Kidney tubule cell (primary cell): ENCODE measurements around the gene PHF21A.

Experiments
- DNase-seq: peaks from one replicate; pipeline ENCODE4 v3.0.0-alpha.2; 2018; ENCODE audit warnings: low spot score

The PHF21A gene

GRCh38 chr11:46075168-46075567 lies 46.1 kb downstream of the PHF21A start:
- peak; percentile 7 for DNase-seq

- DNase-seq, result no peak
These were observed 47.6 kb downstream of the PHF21A start for GRCh38 chr11:46073632-46074031.

DNA sequence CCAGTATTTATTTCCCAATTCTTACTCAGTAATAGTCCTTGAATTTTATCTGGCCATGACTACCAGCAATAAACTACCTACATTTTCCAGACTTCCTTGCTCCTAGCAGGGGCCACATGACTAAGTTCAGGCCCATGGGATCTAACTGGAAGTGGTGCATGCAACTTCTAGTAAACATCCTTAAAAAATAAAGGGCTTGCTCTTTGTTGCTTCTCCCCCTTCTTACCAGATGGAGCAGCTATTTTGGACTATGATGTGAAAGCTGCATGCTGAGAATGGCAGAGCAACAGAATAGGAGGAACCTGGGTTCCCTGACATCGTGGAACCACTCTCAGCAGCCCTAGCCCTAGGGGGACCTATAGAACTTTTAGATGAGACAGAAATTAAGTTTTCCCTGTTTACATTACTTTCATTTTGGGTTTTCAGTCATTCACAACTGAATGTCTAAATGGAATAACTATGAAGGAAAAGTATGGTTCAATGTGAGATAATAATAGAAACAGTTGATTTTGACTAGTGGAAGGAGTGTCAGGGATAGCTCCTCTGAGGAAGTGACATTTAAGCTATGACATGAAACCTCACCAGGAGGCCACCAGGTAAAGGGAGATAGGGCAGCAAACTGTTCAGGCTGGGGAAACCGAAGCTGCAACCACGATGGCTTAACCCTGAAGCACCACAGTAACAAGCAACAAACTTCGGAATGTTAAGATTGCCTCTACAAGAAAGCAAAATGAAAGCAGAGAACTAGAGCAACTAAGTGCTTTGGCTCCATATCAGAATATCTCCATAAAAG lies 48.9 kb downstream of the PHF21A start:
- DNase-seq, result no peak

GRCh38 chr11:46071091-46071490 lies 50.2 kb downstream of the PHF21A start:
- no peak for DNase-seq

- no peak for DNase-seq
These were observed 51.7 kb downstream of the PHF21A start for GRCh38 chr11:46069595-46069994.

GRCh38 chr11:46066335-46066734 lies 54.9 kb downstream of the PHF21A start:
- DNase-seq, result peak; percentile 76

- DNase-seq, result no peak
These were observed 55.6 kb downstream of the PHF21A start for GRCh38 chr11:46065681-46066080.

DNA sequence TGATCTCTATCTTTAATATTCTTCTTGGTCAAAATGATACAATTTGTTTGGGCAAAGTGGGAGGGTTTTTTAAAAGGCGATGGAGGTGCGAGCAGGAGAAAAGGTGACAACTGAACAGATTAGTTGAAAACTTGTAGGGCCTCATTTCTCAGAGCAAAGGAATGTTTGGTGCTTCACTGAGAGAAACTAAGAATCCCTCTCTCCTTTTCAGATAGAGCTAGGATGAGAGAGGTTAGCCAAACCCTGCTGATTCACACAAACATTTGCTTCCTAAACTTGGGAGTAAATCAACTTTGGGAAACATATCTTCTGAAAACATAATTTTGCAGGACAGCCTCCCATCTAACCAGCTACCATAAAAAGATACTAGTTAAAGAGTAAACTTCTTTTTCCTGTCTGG lies 57.0 kb downstream of the PHF21A start:
- DNase-seq, result peak; percentile 10

DNA sequence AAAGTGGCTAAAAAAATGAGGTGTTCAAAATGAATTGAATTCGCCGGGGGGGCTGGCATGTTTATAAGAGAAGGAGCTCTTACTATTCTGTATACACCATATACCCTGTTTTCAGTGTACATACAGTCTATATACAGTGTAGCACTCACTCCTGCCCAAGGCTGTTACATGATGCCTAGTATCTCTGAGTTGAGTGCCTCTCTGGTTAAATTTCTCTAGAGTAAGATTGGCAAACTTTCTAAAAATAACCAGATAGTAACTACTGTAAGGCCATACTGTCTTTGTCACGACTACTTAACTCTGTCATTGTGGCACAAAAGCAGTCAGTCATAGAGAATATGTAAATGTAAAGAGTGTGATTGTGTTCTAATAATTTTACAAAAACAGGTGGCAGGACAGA lies 58.1 kb downstream of the PHF21A start:
- DNase-seq, result no peak

GRCh38 chr11:46060013-46060412 lies 61.2 kb downstream of the PHF21A start:
- no peak for DNase-seq

DNA sequence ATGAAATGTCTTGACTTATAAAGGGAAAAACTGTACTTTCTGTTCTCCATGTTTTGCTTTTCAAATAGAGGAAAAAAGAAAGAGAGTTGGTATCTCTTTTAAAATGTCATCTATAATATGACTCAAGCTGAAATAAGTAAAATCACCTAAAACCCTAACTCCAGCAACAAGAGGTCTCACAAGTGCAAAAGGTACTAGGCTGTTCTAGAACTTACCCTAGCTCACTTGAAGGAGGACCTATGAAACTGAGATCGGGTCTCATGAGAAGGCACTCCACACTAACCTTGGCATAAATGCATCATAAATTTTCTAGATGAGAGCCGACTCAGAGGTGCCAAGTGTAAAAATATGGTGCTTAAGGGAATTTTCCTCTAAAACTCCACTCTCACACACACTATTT lies 63.8 kb downstream of the PHF21A start:
- no peak for DNase-seq

GRCh38 chr11:46055371-46055770 lies 65.9 kb downstream of the PHF21A start:
- peak; percentile 15 for DNase-seq

GRCh38 chr11:46051102-46051501 lies 70.2 kb downstream of the PHF21A start:
- DNase-seq, result no peak

DNA sequence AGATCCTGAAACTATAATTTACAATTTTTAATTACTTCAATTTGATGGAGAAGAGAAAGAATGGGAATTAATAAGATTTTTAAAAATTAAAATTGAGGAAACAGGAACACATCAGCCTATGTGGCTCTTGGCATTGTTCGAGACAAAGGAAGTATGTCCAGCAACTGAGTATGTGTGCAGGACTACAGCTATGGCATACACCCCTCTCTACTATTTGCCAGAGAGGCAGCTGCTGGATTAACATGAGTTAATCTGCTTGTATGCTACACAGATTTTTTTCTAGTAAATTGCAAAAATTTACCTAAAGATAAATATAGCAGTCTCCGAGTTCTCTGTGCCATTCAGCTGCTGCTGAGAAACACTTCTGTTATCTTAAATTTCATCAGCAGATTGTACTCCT lies 70.6 kb downstream of the PHF21A start:
- DNase-seq, result no peak

DNA sequence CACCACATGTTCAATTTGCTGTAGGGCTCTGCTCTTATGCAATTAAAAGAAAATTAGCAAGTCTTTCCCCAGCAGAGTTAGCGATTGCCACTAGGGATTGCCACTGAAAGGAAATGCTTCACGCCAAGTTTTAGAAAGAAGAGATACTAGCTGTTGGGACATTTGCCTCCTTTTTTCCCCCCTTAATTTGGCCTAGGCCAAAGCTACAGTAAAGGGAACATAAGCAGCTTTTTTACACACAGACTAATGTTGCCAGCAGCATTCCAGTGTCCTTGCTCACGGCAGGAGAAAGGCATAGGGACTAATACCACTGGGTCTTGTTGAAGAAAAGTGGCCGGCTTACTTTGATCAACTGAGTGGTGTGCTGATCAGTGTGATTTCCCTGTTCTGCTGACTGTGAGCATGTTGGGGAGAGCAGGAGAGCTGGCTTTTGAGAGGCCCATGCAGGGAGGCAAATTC lies 71.2 kb downstream of the PHF21A start:
- peak; percentile 82 for DNase-seq

DNA sequence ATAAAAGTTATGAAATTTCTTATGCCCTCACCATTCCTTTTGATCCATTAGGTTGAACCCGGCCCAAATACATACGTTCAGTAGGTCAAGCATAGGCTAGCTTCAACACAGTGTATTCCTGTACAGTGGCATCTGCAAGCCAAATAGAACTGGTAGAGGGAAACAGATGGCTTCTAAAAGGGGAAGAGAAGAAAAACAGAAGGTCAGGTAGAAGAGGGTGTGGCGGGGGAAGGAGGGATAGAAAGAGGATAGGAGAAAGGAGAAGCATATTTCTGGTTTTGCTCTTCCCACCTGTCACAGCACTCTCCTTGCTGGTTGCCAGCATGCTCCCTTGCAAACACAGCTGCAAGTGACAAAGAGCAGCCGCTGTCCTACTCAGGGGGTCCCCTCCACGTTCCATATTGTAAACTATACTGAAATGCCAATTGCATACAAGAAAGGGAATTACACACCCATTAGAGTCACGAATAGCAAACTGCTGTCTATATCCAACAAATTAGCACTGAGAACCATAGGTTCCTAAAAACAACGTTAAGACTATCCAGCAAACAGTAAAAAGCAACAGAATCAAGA lies 71.8 kb downstream of the PHF21A start:
- DNase-seq, result no peak

GRCh38 chr11:46048198-46048597 lies 73.1 kb downstream of the PHF21A start:
- no peak for DNase-seq

DNA sequence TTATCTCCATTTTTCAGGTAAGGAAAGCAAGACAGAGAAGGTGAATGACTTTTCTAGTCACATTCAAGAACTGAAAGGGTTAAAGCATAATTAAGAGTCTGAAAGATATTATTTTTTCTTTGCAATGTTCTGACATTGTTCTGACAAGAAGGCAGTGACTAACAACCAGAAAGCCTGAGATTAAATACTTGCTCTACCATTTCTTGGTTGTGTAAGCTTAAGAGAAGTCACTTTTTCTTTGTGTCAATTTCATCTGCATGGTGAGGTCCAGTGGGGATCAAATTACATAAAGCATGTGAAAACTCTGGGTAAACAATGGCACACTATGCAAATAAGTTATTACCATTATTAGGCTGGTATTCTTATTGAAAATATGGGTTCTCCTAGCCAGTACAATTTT lies 73.7 kb downstream of the PHF21A start:
- DNase-seq, result no peak

GRCh38 chr11:46045811-46046210 lies 75.4 kb downstream of the PHF21A start:
- DNase-seq, result no peak

DNA sequence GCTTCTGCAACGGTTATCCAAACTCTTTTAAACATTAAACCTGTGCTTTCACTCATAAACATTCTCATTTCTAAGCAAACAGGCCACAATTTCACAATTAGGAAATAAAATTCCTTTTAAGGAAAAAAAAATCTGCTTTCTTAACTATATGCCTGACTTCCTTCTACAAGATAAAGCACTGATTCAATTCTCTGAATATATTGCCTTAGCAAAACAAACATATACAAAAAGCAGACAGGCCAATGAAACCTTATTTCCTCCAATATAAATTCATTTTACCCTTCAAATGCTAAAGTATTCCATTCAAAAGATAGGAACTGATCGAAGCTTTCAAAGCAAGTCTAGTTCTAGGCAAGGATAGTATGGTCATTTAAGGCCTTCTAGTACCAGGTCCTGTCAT lies 76.7 kb downstream of the PHF21A start:
- DNase-seq, result no peak

DNA sequence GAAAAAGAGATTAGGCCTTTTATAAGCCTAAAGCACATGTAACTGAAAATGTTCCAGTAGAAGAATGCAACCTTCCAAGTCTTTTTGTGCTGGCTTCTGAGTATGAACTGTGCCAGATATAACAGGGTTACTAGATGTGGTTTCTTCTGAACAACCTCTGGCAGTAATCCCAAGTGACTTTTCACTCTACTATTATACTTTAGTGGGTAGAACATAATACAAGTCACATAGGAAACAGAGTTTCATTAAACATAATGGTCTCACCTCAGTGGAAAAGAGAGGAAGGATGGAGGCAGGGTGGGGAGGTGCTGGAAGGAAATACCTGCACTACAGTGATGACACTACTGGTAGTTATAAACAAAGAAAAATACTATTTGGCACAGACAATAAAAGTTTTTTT lies 81.3 kb downstream of the PHF21A start:
- no peak for DNase-seq

- no peak for DNase-seq
These were observed 82.7 kb downstream of the PHF21A start for GRCh38 chr11:46038529-46038928.

- DNase-seq, result no peak
These were observed 84.3 kb downstream of the PHF21A start for GRCh38 chr11:46036969-46037368.

DNA sequence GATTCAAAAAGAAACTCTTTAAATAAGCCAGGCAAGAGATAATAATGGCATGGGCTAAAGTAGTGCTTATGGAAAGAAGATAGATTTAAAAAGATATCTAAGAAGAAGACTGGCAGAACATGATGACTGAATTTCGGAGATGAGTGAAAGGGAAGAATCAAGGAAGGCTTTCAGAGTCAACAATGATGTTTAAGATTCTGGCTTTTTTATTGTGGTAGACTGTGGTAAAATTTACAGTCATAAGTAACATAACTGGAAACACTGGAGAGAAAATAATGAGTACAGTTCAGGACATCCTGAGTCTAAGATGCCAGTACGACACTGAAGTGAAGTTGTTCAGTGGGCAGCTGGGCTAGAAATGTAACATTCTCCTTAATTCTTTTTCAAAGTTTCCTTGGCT lies 85.2 kb downstream of the PHF21A start:
- no peak for DNase-seq
